ENCODE data around the gene PLEKHA7. TPM values are rescaled to one million over a fixed set of nuclear protein-coding genes. Genes with fewer than 3 reads are reported as not detected.
A peak's percentile ranks its signal among the peaks of the same experiment; 100 is the strongest.

The PLEKHA7 gene
- total RNA-seq, 3 donors from 2014 or later = 9.8 to 54.6 (median 36.7) TPM

DNA sequence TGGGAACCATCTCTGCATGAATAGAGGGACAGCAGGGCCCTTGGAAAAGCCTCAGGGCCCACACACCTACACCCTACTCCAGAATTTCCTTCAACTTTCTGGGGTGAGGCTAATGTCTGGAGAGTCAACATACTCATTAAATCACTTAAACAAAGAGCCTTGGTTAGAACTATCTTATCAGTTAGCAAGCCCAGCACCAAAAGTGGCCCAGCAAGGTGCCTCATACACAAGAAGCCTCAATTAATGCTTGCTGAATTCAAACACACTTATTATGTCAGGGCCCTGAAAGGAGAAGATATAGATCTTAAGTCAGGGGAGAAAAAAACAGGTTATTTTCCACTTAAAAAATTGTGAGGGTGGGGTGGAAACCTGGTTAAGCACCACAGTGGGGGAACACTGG is 214.3 kb downstream of the PLEKHA7 start:
- no peak for TF ChIP-seq POLR2A (IDR thresholded peaks at IDR 0.05)
- TF ChIP-seq POLR2AphosphoS5 (IDR thresholded peaks at IDR 0.05) = no peak
- TF ChIP-seq, protein P1, sequence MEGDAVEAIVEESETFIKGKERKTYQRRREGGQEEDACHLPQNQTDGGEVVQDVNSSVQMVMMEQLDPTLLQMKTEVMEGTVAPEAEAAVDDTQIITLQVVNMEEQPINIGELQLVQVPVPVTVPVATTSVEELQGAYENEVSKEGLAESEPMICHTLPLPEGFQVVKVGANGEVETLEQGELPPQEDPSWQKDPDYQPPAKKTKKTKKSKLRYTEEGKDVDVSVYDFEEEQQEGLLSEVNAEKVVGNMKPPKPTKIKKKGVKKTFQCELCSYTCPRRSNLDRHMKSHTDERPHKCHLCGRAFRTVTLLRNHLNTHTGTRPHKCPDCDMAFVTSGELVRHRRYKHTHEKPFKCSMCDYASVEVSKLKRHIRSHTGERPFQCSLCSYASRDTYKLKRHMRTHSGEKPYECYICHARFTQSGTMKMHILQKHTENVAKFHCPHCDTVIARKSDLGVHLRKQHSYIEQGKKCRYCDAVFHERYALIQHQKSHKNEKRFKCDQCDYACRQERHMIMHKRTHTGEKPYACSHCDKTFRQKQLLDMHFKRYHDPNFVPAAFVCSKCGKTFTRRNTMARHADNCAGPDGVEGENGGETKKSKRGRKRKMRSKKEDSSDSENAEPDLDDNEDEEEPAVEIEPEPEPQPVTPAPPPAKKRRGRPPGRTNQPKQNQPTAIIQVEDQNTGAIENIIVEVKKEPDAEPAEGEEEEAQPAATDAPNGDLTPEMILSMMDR (IDR thresholded peaks at IDR 0.05) = no peak
- Histone ChIP-seq H3K4me3 (no peak overlapping the region), H3K27me3 (no peaks in the 10 kb centered on the region), H3K36me3 (no peaks in the 10 kb centered on the region), H3K9me3 (no peaks in the 10 kb centered on the region), H3K4me1 (peaks cover 0 to 5% of the 10 kb centered on the region in 2 donors), H3K27ac (no peak overlapping the region)
- DNase-seq (ENCODE audit: low spot score in 2 of 2) = no peak
- intact Hi-C loops (cut with DNase I; ENCODE audit: low total_unique reads) = no loop called here

DNA sequence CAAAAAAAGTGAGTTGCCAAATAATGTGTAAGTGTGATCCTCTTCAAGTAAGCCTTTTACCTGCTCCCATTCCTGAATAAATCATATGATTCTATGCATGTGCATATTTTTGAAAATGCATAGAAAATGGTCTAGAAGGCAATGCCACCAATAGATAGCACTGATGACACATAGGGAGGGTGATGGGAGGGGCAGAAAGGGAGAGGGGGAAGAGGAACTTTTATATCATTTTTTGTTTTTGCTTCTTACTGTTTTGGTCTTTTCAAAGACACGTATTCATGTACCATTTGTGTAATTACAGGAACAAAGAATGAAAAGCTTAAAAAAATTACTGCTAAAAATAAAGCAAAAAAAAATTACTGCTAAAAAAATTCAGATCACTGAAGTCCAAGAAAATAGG is 215.0 kb downstream of the PLEKHA7 start:
- Histone ChIP-seq H3K4me1 (no peaks in the 10 kb centered on the region), H3K27ac (no peak overlapping the region), H3K27me3 (no peaks in the 10 kb centered on the region), H3K9me3 (no peaks in the 10 kb centered on the region), H3K36me3 (no peaks in the 10 kb centered on the region), H3K4me3 (no peak overlapping the region)
- no peak for DNase-seq (ENCODE audit: low spot score in 2 of 2)
- intact Hi-C loops (cut with DNase I; ENCODE audit: low total_unique reads) = no loop called here
- TF ChIP-seq POLR2AphosphoS5 (IDR thresholded peaks at IDR 0.05) = no peak
- TF ChIP-seq POLR2A (IDR thresholded peaks at IDR 0.05) = no peak
- TF ChIP-seq, protein P1 (IDR thresholded peaks at IDR 0.05) = no peak

DNA sequence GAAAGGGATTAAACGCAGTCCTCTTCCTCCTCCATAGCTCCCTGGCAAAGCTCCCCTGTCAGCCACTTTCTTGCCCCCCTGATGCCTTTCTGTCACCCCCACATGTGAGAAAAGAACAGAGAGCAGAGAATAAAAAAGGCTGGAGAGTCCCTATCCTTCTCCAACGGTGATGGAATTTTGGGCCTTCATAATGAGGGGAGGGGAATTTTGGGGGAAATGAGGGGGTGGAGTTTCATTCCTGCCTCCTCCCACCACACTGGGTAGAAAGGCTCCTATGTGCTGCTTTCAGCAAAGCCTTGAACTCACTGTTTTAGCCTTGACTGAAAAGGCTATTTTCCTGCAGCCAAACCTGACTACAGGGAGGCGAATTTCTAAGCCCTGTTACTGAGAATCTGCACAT is 216.4 kb downstream of the PLEKHA7 start:
- Histone ChIP-seq H3K9me3 (no peaks in the 10 kb centered on the region), H3K4me3 (no peak overlapping the region), H3K4me1 (no peaks in the 10 kb centered on the region), H3K27me3 (no peaks in the 10 kb centered on the region), H3K36me3 (no peaks in the 10 kb centered on the region), H3K27ac (no peak overlapping the region)
- DNase-seq (ENCODE audit: low spot score in 2 of 2) = no peak
- intact Hi-C loops (cut with DNase I; ENCODE audit: low total_unique reads) = no loop called here
- TF ChIP-seq POLR2A (IDR thresholded peaks at IDR 0.05) (no peak), POLR2AphosphoS5 (IDR thresholded peaks at IDR 0.05) (no peak)
- TF ChIP-seq, protein P1 (IDR thresholded peaks at IDR 0.05) = no peak

DNA sequence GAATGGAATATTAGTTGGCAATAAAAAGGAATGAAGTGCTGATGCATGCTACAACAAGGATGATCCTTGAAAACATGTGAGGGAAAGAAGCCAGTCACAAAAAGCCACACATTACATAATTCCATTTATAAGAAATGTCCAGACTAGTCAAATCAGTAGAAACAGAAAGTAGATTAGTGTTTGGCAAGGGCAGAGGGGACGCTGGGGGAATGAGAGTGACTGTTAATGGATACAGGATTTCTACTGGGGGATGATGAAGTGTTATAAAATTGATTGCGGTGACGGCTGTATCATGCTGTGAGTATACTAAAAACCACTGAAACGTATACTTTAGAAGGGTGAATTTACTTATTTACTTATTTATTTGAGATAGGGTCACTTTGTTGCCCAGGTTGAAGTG is 217.9 kb downstream of the PLEKHA7 start:
- TF ChIP-seq POLR2A (IDR thresholded peaks at IDR 0.05) = no peak
- TF ChIP-seq, protein P1 (IDR thresholded peaks at IDR 0.05) = no peak
- no peak for TF ChIP-seq POLR2AphosphoS5 (IDR thresholded peaks at IDR 0.05)
- no peak for DNase-seq (ENCODE audit: low spot score in 2 of 2)
- no peaks in the 10 kb centered on the region for H3K9me3 ChIP-seq
- no peak overlapping the region for H3K4me3 ChIP-seq
- intact Hi-C loops (cut with DNase I; ENCODE audit: low total_unique reads) = no loop called here
- H3K36me3 ChIP-seq = no peaks in the 10 kb centered on the region
- peaks cover 5 to 9% of the 10 kb centered on the region in 2 donors for H3K4me1 ChIP-seq
- no peak overlapping the region for H3K27ac ChIP-seq
- no peaks in the 10 kb centered on the region for H3K27me3 ChIP-seq

DNA sequence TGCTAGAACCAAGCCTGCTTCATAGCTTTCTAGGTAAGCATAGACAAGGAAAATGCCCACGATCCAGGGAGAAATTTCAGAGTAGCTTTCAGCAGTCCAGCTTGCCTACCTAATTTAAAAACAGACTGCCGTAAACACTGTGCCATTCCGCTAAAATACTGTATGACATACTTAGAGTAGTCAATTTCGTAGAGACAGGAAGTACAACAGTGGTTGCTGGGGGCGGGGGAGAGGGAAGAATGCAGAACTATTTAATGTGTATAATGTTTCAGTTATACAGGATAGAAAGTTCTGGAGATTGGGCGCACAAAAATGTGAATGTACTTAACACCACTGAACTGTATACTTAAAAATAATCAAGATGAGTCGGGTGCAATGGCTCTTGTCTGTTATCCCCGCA is 219.1 kb downstream of the PLEKHA7 start:
- peaks cover 7 to 14% of the 10 kb centered on the region in 2 donors for H3K4me1 ChIP-seq
- no peaks in the 10 kb centered on the region for H3K36me3 ChIP-seq
- no peaks in the 10 kb centered on the region for H3K27me3 ChIP-seq
- H3K27ac ChIP-seq = peak overlapping the region in 1 of 2 donors; percentile 29
- intact Hi-C loops (cut with DNase I; ENCODE audit: low total_unique reads) = no loop called here
- H3K4me3 ChIP-seq = no peak overlapping the region
- no peak for DNase-seq (ENCODE audit: low spot score in 2 of 2)
- H3K9me3 ChIP-seq = no peaks in the 10 kb centered on the region
- TF ChIP-seq, protein P1 (IDR thresholded peaks at IDR 0.05) = no peak

All from breast epithelium (tissue), 4 donors.